HCT116 (cell line): ENCODE data around the gene ARHGAP28. TPM values are rescaled to one million over a fixed set of nuclear protein-coding genes. Genes with fewer than 3 reads are reported as not detected.

Experiments used
- ATAC-seq: fragments of 200-7000 bp; cut with Tn5 transposase; 2 replicates; pipeline ENCODE4 v1.9.1; 2020; ENCODE audit warnings: mild to moderate bottlenecking, moderate library complexity
- BruUV-seq: library from RNA; stranded (reverse); fragments of 400-500 nt; replicated peaks from 2 replicates; lab custom pipeline; 2021; lab: Mats Ljungman, UMichigan
- CTCF ChIA-PET: fragments of 300-600 bp; sonication (Branson Sonifier 250); formaldehyde crosslinking; loops from one replicate; lab custom pipeline; 2021; ENCODE audit warnings: antibody characterized with exemption; lab: Charles Lee
- POLR2A ChIA-PET: fragments of 300-600, 350-600 bp; sonication (Branson Sonifier 250); formaldehyde crosslinking; loops from one replicate; lab custom pipeline; 2021; ENCODE audit warnings: antibody characterized with exemption; lab: Charles Lee
- RAD21 ChIA-PET, 2 experiments: fragments of 300-600 bp; sonication (Branson Sonifier 250); formaldehyde crosslinking; loops; one replicate each; lab custom pipeline; 2023; ENCODE audit warnings: low total read pairs in 2 of 2; ENCODE audit not compliant: uncharacterized antibody in 2 of 2, unreplicated experiment in 2 of 2, low non-redundant PET in 1 of 2; lab: Charles Lee
- DNase-seq: peaks from one replicate; pipeline ENCODE4 v3.0.0-alpha.2; 2010; ENCODE audit warnings: low read depth, low spot score
- H2AFZ ChIP-seq: fragments of 200-600 bp; shearing (Covaris generic), sonication (generic); 2 replicates; pipeline ENCODE4 v1.6.1; 2017; ENCODE audit warnings: low read depth, mixed run types, mixed read lengths, antibody characterized with exemption, low read length; ENCODE audit not compliant: poor library complexity, severe bottlenecking
- H3K27ac ChIP-seq: 2 replicates; pipeline ENCODE4 v1.5.1; 2012; ENCODE audit warnings: low read depth, low read length
- H3K27me3 ChIP-seq: fragments of 200-600 bp; sonication (generic); 2 replicates; pipeline ENCODE4 v1.6.1; 2016; ENCODE audit warnings: mixed run types, low read length, mixed read lengths; ENCODE audit not compliant: insufficient read depth
- H3K36me3 ChIP-seq, 2 experiments: fragments of 200-500 bp in 1 of 2; fragments of 200-600 bp in 1 of 2; sonication (Bioruptor generic) in 1 of 2; sonication (generic) in 1 of 2; 2 replicates each; pipeline versions ENCODE4 v1.5.1 to v1.6.1; 2014 to 2016; ENCODE audit warnings: low read length in 2 of 2, inconsistent platforms in 1 of 2, mixed read lengths in 1 of 2, mixed run types in 1 of 2; ENCODE audit not compliant: insufficient read depth in 2 of 2, control insufficient read depth in 1 of 2
- H3K4me1 ChIP-seq, 2 experiments: fragments of 200-600 bp in 1 of 2; sonication (generic) in 1 of 2; 2 replicates each; pipeline versions ENCODE4 v1.5.1 to v1.6.1; 2012 to 2017; ENCODE audit warnings: low read length in 2 of 2, inconsistent platforms in 1 of 2, mild to moderate bottlenecking in 1 of 2, mixed read lengths in 1 of 2, mixed run types in 1 of 2, moderate library complexity in 1 of 2; ENCODE audit not compliant: insufficient read depth in 2 of 2, control insufficient read depth in 1 of 2
- H3K4me2 ChIP-seq: fragments of 200-600 bp; sonication (generic); 2 replicates; pipeline ENCODE4 v1.6.1; 2017; ENCODE audit warnings: mixed run types, low read length, mixed read lengths
- H3K4me3 ChIP-seq, 2 experiments: fragments of 200-600 bp in 1 of 2; sonication (generic) in 1 of 2; replicated peaks in 1 of 2; 2 replicates each; pipeline ENCODE4 v1.5.1; 2011 to 2016; ENCODE audit warnings: low read length in 2 of 2, control low read depth in 1 of 2, low read depth in 1 of 2, mild to moderate bottlenecking in 1 of 2, mixed read lengths in 1 of 2, mixed run types in 1 of 2
- H3K79me2 ChIP-seq: fragments of 200-600 bp; sonication (generic); 2 replicates; pipeline ENCODE4 v1.6.1; 2017; ENCODE audit warnings: mild to moderate bottlenecking, mixed run types, low read length, moderate library complexity, mixed read lengths; ENCODE audit not compliant: insufficient read depth
- H3K9ac ChIP-seq: fragments of 200-600 bp; sonication (generic); 2 replicates; pipeline ENCODE4 v1.6.1; 2016; ENCODE audit warnings: low read length, mixed read lengths
- H3K9me2 ChIP-seq: fragments of 200-600 bp; sonication (generic), shearing (Covaris generic); 2 replicates; pipeline ENCODE4 v1.6.1; 2017; ENCODE audit warnings: mixed run types, mild to moderate bottlenecking, moderate library complexity; ENCODE audit not compliant: insufficient read depth
- H3K9me3 ChIP-seq, 2 experiments: fragments of 200-500 bp in 1 of 2; fragments of 200-600 bp in 1 of 2; sonication (Bioruptor generic) in 1 of 2; sonication (generic) in 1 of 2; 2 replicates each; pipeline ENCODE4 v1.6.1; 2014 to 2017; ENCODE audit warnings: low read length in 2 of 2, mixed read lengths in 2 of 2, inconsistent platforms in 1 of 2, low read depth in 1 of 2, mild to moderate bottlenecking in 1 of 2, mixed run types in 1 of 2, moderate library complexity in 1 of 2; ENCODE audit not compliant: control insufficient read depth in 1 of 2, insufficient read depth in 1 of 2
- H4K20me1 ChIP-seq: fragments of 200-600 bp; sonication (generic), shearing (Covaris generic); 2 replicates; pipeline ENCODE4 v1.6.1; 2017; ENCODE audit warnings: mixed run types, mild to moderate bottlenecking, moderate library complexity; ENCODE audit not compliant: insufficient read depth
- CEBPB ChIP-seq: IDR thresholded peaks from 2 replicates; pipeline ENCODE4 v1.6.1; 2012; ENCODE audit warnings: low read depth
- CTCF ChIP-seq, 3 experiments: fragments of 200-600 bp in 1 of 3; sonication (generic) in 1 of 3; IDR thresholded peaks in 2 of 3; conservative IDR thresholded peaks in 1 of 3; 2 replicates each; pipeline ENCODE4 v1.5.1; 2012 to 2017; ENCODE audit warnings: low read depth in 2 of 3, low read length in 2 of 3, antibody characterized with exemption in 1 of 3, borderline replicate concordance in 1 of 3, control low read depth in 1 of 3, mild to moderate bottlenecking in 1 of 3, mixed read lengths in 1 of 3, mixed run types in 1 of 3, moderate library complexity in 1 of 3; ENCODE audit not compliant: insufficient read depth in 1 of 3
- EGR1 ChIP-seq: IDR thresholded peaks from 2 replicates; pipeline ENCODE4 v1.6.1; 2012; ENCODE audit warnings: low read depth
- EZH2 ChIP-seq: fragments of 200-600 bp; sonication (generic); IDR thresholded peaks from 2 replicates; pipeline ENCODE4 v1.6.1; 2017; ENCODE audit warnings: antibody characterized with exemption, mixed run types
- EZH2phosphoT487 ChIP-seq: fragments of 200-600 bp; IDR thresholded peaks from 2 replicates; pipeline ENCODE4 v1.6.1; 2018; ENCODE audit warnings: antibody characterized with exemption, borderline replicate concordance
- JUND ChIP-seq: IDR thresholded peaks from 2 replicates; pipeline ENCODE4 v1.6.1; 2012
- POLR2A ChIP-seq: IDR thresholded peaks from 2 replicates; pipeline ENCODE4 v1.7.0; 2011; ENCODE audit warnings: borderline replicate concordance; ENCODE audit not compliant: insufficient read depth, insufficient read length; ENCODE audit errors: extremely low read depth
- RAD21 ChIP-seq: IDR thresholded peaks from 2 replicates; pipeline ENCODE4 v1.6.1; 2012; ENCODE audit warnings: low read depth, mild to moderate bottlenecking
- SIN3A ChIP-seq: IDR thresholded peaks from 2 replicates; pipeline ENCODE4 v1.6.1; 2012; ENCODE audit warnings: low read depth
- SRF ChIP-seq: IDR thresholded peaks from 2 replicates; pipeline ENCODE4 v1.6.1; 2012; ENCODE audit warnings: low read depth
- TCF7L2 ChIP-seq: IDR thresholded peaks from 2 replicates; pipeline ENCODE4 v1.7.0; 2011; ENCODE audit warnings: borderline replicate concordance, inconsistent platforms; ENCODE audit not compliant: insufficient read depth, insufficient read length; ENCODE audit errors: extremely low read depth
- ZBTB33 ChIP-seq: IDR thresholded peaks from 2 replicates; pipeline ENCODE4 v1.6.1; 2011; ENCODE audit warnings: mild to moderate bottlenecking, low read length, moderate library complexity; ENCODE audit not compliant: insufficient replicate concordance; ENCODE audit errors: extremely low read depth
- ZFX ChIP-seq: fragments of 450-650 bp; IDR thresholded peaks from 2 replicates; pipeline ENCODE4 v1.6.1; 2017
- ZNF274 ChIP-seq: fragments of 200-500 bp; sonication (Bioruptor generic); IDR thresholded peaks from 2 replicates; pipeline ENCODE4 v1.6.1; 2014; ENCODE audit warnings: mild to moderate bottlenecking, low read depth, low read length, inconsistent platforms
- intact Hi-C: fragments of 100-400 bp; cut with micrococcal nuclease; formaldehyde crosslinking; loops from 2 replicates; pipeline ENCODE4 v1.10.0; 2022
- total RNA-seq: library from RNA; stranded (reverse); gene quantifications from one replicate; pipeline ENCODE4 v1.2.1, GENCODE V29; 2021; ENCODE audit not compliant: unreplicated experiment

ARHGAP28 gene
- total RNA-seq, 1 experiment from 2014 or later = not detected

- Histone ChIP-seq H2AFZ (no peak overlapping the region), H3K79me2 (no peaks in the 10 kb centered on the region), H3K4me3 (no peak overlapping the region)
- CTCF ChIA-PET = interaction anchor here (0.8 kb wide), 1 partner anchor 280 kb away, joined by 4 read pairs; no protein-coding TSS in a partner anchor
- TF ChIP-seq SRF = no peak
- TF ChIP-seq EZH2phosphoT487 = no peak
- TF ChIP-seq RAD21 = no peak
- no peak for TF ChIP-seq JUND
- TF ChIP-seq CEBPB = no peak
- TF ChIP-seq ZBTB33 = no peak
- no peak for TF ChIP-seq EZH2
- no peak for TF ChIP-seq ZFX
- no peak for TF ChIP-seq SIN3A
- TF ChIP-seq, all 23 proteins: peak for 0
- H3K4me2 ChIP-seq = no peak overlapping the region
- no peak for ATAC-seq
- no TSS peak for BruUV-seq
- H3K27ac ChIP-seq = no peak overlapping the region
- H4K20me1 ChIP-seq = no peaks in the 10 kb centered on the region
- intact Hi-C loops = no loop called here
- RAD21 ChIA-PET = no interaction called here
- POLR2A ChIA-PET = no interaction called here
- no peak for DNase-seq
- no peaks in the 10 kb centered on the region for H3K4me1 ChIP-seq
- H3K9me2 ChIP-seq = no peaks in the 10 kb centered on the region
- no peaks in the 10 kb centered on the region for H3K27me3 ChIP-seq
- no peak overlapping the region for H3K9ac ChIP-seq
- H3K36me3 ChIP-seq = no peaks in the 10 kb centered on the region
- H3K9me3 ChIP-seq = peaks cover 11 to 42% of the 10 kb centered on the region in 2 experiments; a peak in 3 of 4 replicates
These were observed 12.3 kb downstream of the ARHGAP28 start for GRCh38 chr18:6741786-6742185.

GRCh38 chr18:6743999-6744398 is 14.5 kb downstream of the ARHGAP28 start:
- no peaks in the 10 kb centered on the region for H3K79me2 ChIP-seq
- CTCF ChIA-PET = no interaction called here
- TF ChIP-seq CEBPB (no peak), ZBTB33 (no peak), ZFX (no peak), SRF (no peak), RAD21 (no peak), POLR2A (no peak), JUND (no peak), EGR1 (no peak), CTCF (IDR thresholded peaks at IDR 0.05 in 2 of 3, conservative IDR thresholded peaks at IDR 0.05 in 1 of 3; ENCODE audit: borderline replicate concordance in 1 of 3, insufficient read depth in 1 of 3, low read depth in 2 of 3, low read length in 2 of 3) (no peak), TCF7L2 (no peak), ZNF274 (no peak), SIN3A (no peak)

More at GRCh38 chr18:6743999-6744398, 14.5 kb downstream of the ARHGAP28 start:
- RAD21 ChIA-PET = no interaction called here
- H3K4me1 ChIP-seq = no peaks in the 10 kb centered on the region
- intact Hi-C loops = no loop called here
- no peak overlapping the region for H3K4me2 ChIP-seq
- H3K9me3 ChIP-seq = peaks cover 16 to 47% of the 10 kb centered on the region in 2 experiments; a peak in 3 of 4 replicates
- DNase-seq (no peak), ATAC-seq (no peak)
- H3K27me3 ChIP-seq = no peaks in the 10 kb centered on the region
- POLR2A ChIA-PET = no interaction called here
- no peaks in the 10 kb centered on the region for H4K20me1 ChIP-seq
- no peak overlapping the region for H3K9ac ChIP-seq
- H3K27ac ChIP-seq = no peak overlapping the region
- H3K36me3 ChIP-seq = no peaks in the 10 kb centered on the region
- H3K9me2 ChIP-seq = no peaks in the 10 kb centered on the region
- no peak overlapping the region for H2AFZ ChIP-seq
- H3K4me3 ChIP-seq = no peak overlapping the region
- no TSS peak for BruUV-seq
